ENCODE measurements around the gene OTOP2. TPM values are rescaled to one million over a fixed set of nuclear protein-coding genes. Genes with fewer than 3 reads are reported as not detected.

OTOP2 gene
- total RNA-seq, 1 experiment from 2014 or later = 0.11 TPM

GRCh38 chr17:74954115-74954514 lies 30.0 kb downstream of the OTOP2 start:
- whole genome bisulfite sequencing (ENCODE audit: extremely low coverage, insufficient read length, low lambda C conversion rate) = no CpG with 5 or more reads among the region's 15 CpGs
- peaks cover 21% of the 10 kb centered on the region for H3K27me3 Mint-ChIP-seq (ENCODE audit: low read depth)
- no peak overlapping the region for H3K27ac Mint-ChIP-seq

More at GRCh38 chr17:74954115-74954514, 30.0 kb downstream of the OTOP2 start:
- no peak overlapping the region for H2BK5ac ChIP-seq (ENCODE audit: insufficient read length, low read length)
- H3K79me2 ChIP-seq (ENCODE audit: insufficient read depth, low read length) = no peaks in the 10 kb centered on the region
- H3K14ac ChIP-seq (ENCODE audit: insufficient read depth, low read length) = no peak overlapping the region
- H2AK5ac ChIP-seq (ENCODE audit: insufficient read length, low read length) = no peak overlapping the region
- H3K9me3 ChIP-seq (ENCODE audit: control insufficient read depth, low read depth, low read length) = no peaks in the 10 kb centered on the region
- no peaks in the 10 kb centered on the region for H4K20me1 ChIP-seq (ENCODE audit: control insufficient read depth, insufficient read depth, insufficient read length)
- H3K27me3 ChIP-seq (ENCODE audit: insufficient read depth, low read length) = no peaks in the 10 kb centered on the region
- H3K18ac ChIP-seq (ENCODE audit: insufficient read length, low read depth, low read length) = no peak overlapping the region
- no peak overlapping the region for H3K56ac ChIP-seq (ENCODE audit: insufficient read length, low read depth, low read length)
- Mint-ChIP-seq H3K36me3 (ENCODE audit: insufficient read depth in 1 of 3, low read depth in 3 of 3) (no peaks in the 10 kb centered on the region; a peak in 1 of 7 replicates), H3K9me3 (no peaks in the 10 kb centered on the region), H3K4me3 (no peak overlapping the region), H3K4me1 (peaks cover 11 to 22% of the 10 kb centered on the region in 2 experiments)
- H3K4me2 ChIP-seq (ENCODE audit: insufficient read depth, insufficient read length, low read length) = no peak overlapping the region
- no peak for TF ChIP-seq CTCF (conservative IDR thresholded peaks at IDR 0.05)
- no peak for DNase-seq
- no peak overlapping the region for H3T11ph ChIP-seq (ENCODE audit: low read length)
- no peak overlapping the region for H2BK20ac ChIP-seq (ENCODE audit: low read depth, low read length, poor library complexity, severe bottlenecking)
- H3K4me1 ChIP-seq (ENCODE audit: insufficient read depth, low read length) = no peaks in the 10 kb centered on the region
- H4K5ac ChIP-seq (ENCODE audit: insufficient read length, low read depth, low read length) = no peak overlapping the region
- H2BK15ac ChIP-seq (ENCODE audit: low read depth, low read length) = no peak overlapping the region
- no peak overlapping the region for H4K91ac ChIP-seq (ENCODE audit: insufficient read length, low read depth, low read length)
- H2BK12ac ChIP-seq (ENCODE audit: insufficient read length, low read depth, low read length) = no peak overlapping the region
- H3K9ac ChIP-seq (ENCODE audit: extremely low read depth, insufficient read length, low read length) = no peak overlapping the region
- H2AFZ ChIP-seq (ENCODE audit: low read length) = no peak overlapping the region
- H3K79me1 ChIP-seq (ENCODE audit: insufficient read depth, low read depth, low read length, poor library complexity, severe bottlenecking) = no peaks in the 10 kb centered on the region
- H3K23me2 ChIP-seq (ENCODE audit: insufficient read length, low read depth, low read length, poor library complexity, severe bottlenecking) = peaks cover 2% of the 10 kb centered on the region
- H3K4ac ChIP-seq (ENCODE audit: low read depth, low read length) = no peak overlapping the region
- no peak overlapping the region for H4K8ac ChIP-seq (replicated peaks; ENCODE audit: insufficient read length, low read depth, low read length)
- H2BK120ac ChIP-seq (ENCODE audit: low read depth, low read length, poor library complexity, severe bottlenecking) = no peak overlapping the region
- H3K23ac ChIP-seq (ENCODE audit: insufficient read length, low read depth, low read length) = no peak overlapping the region
- no peak overlapping the region for H3K27ac ChIP-seq (ENCODE audit: insufficient read length, low read depth, low read length)

All from H9 (cell line).